Heart left ventricle (tissue), 16 donors: ENCODE measurements around the gene MAPK14. TPM values are rescaled to one million over a fixed set of nuclear protein-coding genes. Genes with fewer than 3 reads are reported as not detected.

Experiments used
- ATAC-seq, 4 donors: fragments of 200-7000 bp; cut with Tn5 transposase; one replicate each; pipeline ENCODE4 v1.9.1; 2020 to 2022; ENCODE audit warnings: moderate library complexity in 4 of 4, mild to moderate bottlenecking in 3 of 4, moderate number of reproducible peaks in 1 of 4
- DNase-seq, 5 donors: peaks; one replicate each; pipeline ENCODE4 v3.0.0-alpha.2; 2020
- H3K27ac ChIP-seq, 12 donors: fragments of 200-600 bp; sonication (generic) in 4 of 12; one replicate each; pipeline versions ENCODE4 v1.5.0 to v1.8.0; 2016 to 2022; ENCODE audit warnings: mild to moderate bottlenecking in 2 of 12
- H3K27me3 ChIP-seq, 9 donors: fragments of 200-600 bp; sonication (generic) in 2 of 9; one replicate each; pipeline versions ENCODE4 v1.5.1 to v1.8.0; 2016 to 2022; ENCODE audit warnings: mild to moderate bottlenecking in 3 of 9
- H3K36me3 ChIP-seq, 9 donors: fragments of 200-600 bp; sonication (generic) in 2 of 9; one replicate each; pipeline versions ENCODE4 v1.5.0 to v1.8.0; 2018 to 2022; ENCODE audit warnings: mild to moderate bottlenecking in 2 of 9
- H3K4me1 ChIP-seq, 12 donors: fragments of 200-600 bp; sonication (generic) in 4 of 12; one replicate each; pipeline versions ENCODE4 v1.5.0 to v1.8.0; 2016 to 2022; ENCODE audit warnings: mild to moderate bottlenecking in 3 of 12
- H3K4me3 ChIP-seq, 12 donors: fragments of 200-600 bp; sonication (generic) in 4 of 12; one replicate each; pipeline versions ENCODE4 v1.5.0 to v1.8.0; 2017 to 2022; ENCODE audit warnings: mild to moderate bottlenecking in 9 of 12, moderate library complexity in 4 of 12
- H3K9me3 ChIP-seq, 12 donors: fragments of 200-600 bp; sonication (generic) in 4 of 12; one replicate each; pipeline versions ENCODE4 v1.5.0 to v1.8.0; 2016 to 2022; ENCODE audit warnings: mild to moderate bottlenecking in 1 of 12
- CTCF ChIP-seq, 12 donors: fragments of 200-600 bp; sonication (generic) in 4 of 12; IDR thresholded peaks; one replicate each; pipeline versions ENCODE4 v1.5.0 to v1.8.0; 2018 to 2022; ENCODE audit warnings: antibody characterized with exemption in 12 of 12, mild to moderate bottlenecking in 5 of 12
- POLR2A ChIP-seq, 2 donors: fragments of 450-650 bp; IDR thresholded peaks; one replicate each; pipeline ENCODE4 v1.6.1; 2017; ENCODE audit warnings: antibody characterized with exemption in 2 of 2, mild to moderate bottlenecking in 2 of 2, moderate library complexity in 2 of 2
- WGBS, 4 donors: extraction: QIAGEN DNeasy Blood & Tissue Kit in 2 of 4; methylation state at CpG; one replicate each; pipeline versions ENCODE4 v1.1.5 to v1.1.7; 2013 to 2018; 5-methylcytosine and 5-hydroxymethylcytosine counted together
- intact Hi-C, 10 donors: fragments of 100-400 bp; cut with DNase I; formaldehyde crosslinking; loops; one replicate each; pipeline versions ENCODE4 v1.11.1 to v1.14.2; 2022
- polyA plus RNA-seq, 2 donors: library from polyadenylated mRNA; stranded (reverse); fragments of 200-250 nt; gene quantifications; one replicate each; pipeline ENCODE4 v1.2.3, GENCODE V29; 2013
- total RNA-seq, 9 donors: library from RNA; depleted of rRNA in 2 of 9; stranded (reverse); fragments of >200 nt in 2 of 9; fragmentation: NEBNext Ultra II Directional in 3 of 9; extraction: Animal tissue kit (Norgen Biotek cat#: 25700) in 3 of 9; gene quantifications; one replicate each; pipeline versions ENCODE4 v1.1.0 to v1.2.4, GENCODE V29; 2016 to 2023
- donor health status: ischemic (EF 13 %, LVEDD 7.1; RV severe dilation, severe dysfunction).
- donor health status: healthy with polysubstance abuse.
- donor health status: DM: no; HTN: yes; CAD: no.
- donor health status: DM: no; HTN: no; CAD: no.
- donor health status: ischemic (EF 25% LVEDD 6.9; RV normal size, moderate dysfunction).
- donor health status: ischemic (EF 25% LVEDD 5.7; RV mildly dilated, moderate dysfunction).
- donor health status: healthy.
- donor health status: DM: yes; HTN: yes; CAD: no.
- donor health status: ischemic (EF 35%, LVEDD 5.7; RV mildly dilated, moderate dysfunction).
- donor health status: nonischemic (EF 11% LVEDD 7.7; RV severe dilation, severe dysfunction).
- donor health status: DM: yes; HTN: yes; CAD: no.
- donor health status: PGD.
- donor health status: ischemic (EF 29% LVEDD 5.4; RV normal size, mild dysfunction).
- donor health status: nonischemic (EF 23%, LVEDD 6.1; RV moderate dilation, normal function).

Gene MAPK14
- total and polyA plus RNA-seq, 11 donors = 7.0 to 46.5 (median 32.3) TPM

- TF ChIP-seq POLR2A (IDR thresholded peaks at IDR 0.05) (no peak), CTCF (IDR thresholded peaks at IDR 0.05) (peak; percentile 93 to 98 (median 97))
- H3K4me1 ChIP-seq = peaks cover 0 to 25% (median 13%) of the 10 kb centered on the region in 12 donors
- WGBS, 4 donors = 11 to 13% (median 13%) methylated on average over 9 of the region's 9 CpGs
- peak overlapping the region in 5 of 12 donors; percentile 3 to 51 (median 24) for H3K27ac ChIP-seq
- DNase-seq = peak; percentile 66 to 91 (median 82)
- H3K4me3 ChIP-seq = no peak overlapping the region
- peaks cover 0 to 50% (median 22%) of the 10 kb centered on the region in 9 donors for H3K36me3 ChIP-seq
- intact Hi-C loops = loop anchor here (1.0 to 10.0 kb wide), 5 partner anchors 22 to 340 kb away; partner anchors contain the start of genes MAPK14 (in 9 of the 10) and SLC26A8 (in 1 of the 10)
- no peaks in the 10 kb centered on the region for H3K9me3 ChIP-seq
- no peaks in the 10 kb centered on the region for H3K27me3 ChIP-seq
- ATAC-seq = peak; percentile 89 to 95 (median 92)
Observed at GRCh38 chr6:36094753-36095496, 67.3 kb downstream of the MAPK14 start.

- DNase-seq (no peak), ATAC-seq (peak in 2 of 4 donors; percentile 5 to 6)
- H3K27me3 ChIP-seq = no peaks in the 10 kb centered on the region
- TF ChIP-seq POLR2A (IDR thresholded peaks at IDR 0.05) (no peak), CTCF (IDR thresholded peaks at IDR 0.05) (peak in 3 of 12 donors; percentile 3 to 25 (median 11))
- H3K4me3 ChIP-seq = no peak overlapping the region
- whole genome bisulfite sequencing, 4 donors = 82 to 90% (median 86%) methylated on average over 8 of the region's 8 CpGs
- peaks cover 0 to 45% (median 22%) of the 10 kb centered on the region in 9 donors for H3K36me3 ChIP-seq
- H3K4me1 ChIP-seq = peaks cover 0 to 33% (median 18%) of the 10 kb centered on the region in 12 donors
- intact Hi-C loops = loop anchor here (1.0 to 10.0 kb wide), 5 partner anchors 23 to 341 kb away; partner anchors contain the start of genes MAPK14 (in 9 of the 10) and SLC26A8 (in 1 of the 10)
- no peaks in the 10 kb centered on the region for H3K9me3 ChIP-seq
- H3K27ac ChIP-seq = peak overlapping the region in 1 of 12 donors; percentile 51
Observed at GRCh38 chr6:36095497-36096391, 68.1 kb downstream of the MAPK14 start.

GRCh38 chr6:36098253-36098919, 70.8 kb downstream of the MAPK14 start:
- DNase-seq = no peak
- ATAC-seq = no peak
- no peaks in the 10 kb centered on the region for H3K27me3 ChIP-seq
- TF ChIP-seq POLR2A (IDR thresholded peaks at IDR 0.05) = no peak
- TF ChIP-seq CTCF (IDR thresholded peaks at IDR 0.05) = no peak
- peaks cover 0 to 35% (median 18%) of the 10 kb centered on the region in 12 donors for H3K4me1 ChIP-seq
- 72 to 78% (median 74%) methylated on average over 3 of the region's 3 CpGs for WGBS, 4 donors
- H3K4me3 ChIP-seq = no peak overlapping the region
- H3K9me3 ChIP-seq = no peaks in the 10 kb centered on the region
- peak overlapping the region in 1 of 12 donors; percentile 69 for H3K27ac ChIP-seq
- peaks cover 0 to 49% (median 27%) of the 10 kb centered on the region in 9 donors for H3K36me3 ChIP-seq
- intact Hi-C loops = loop anchor here in 3 of 10 donors (10.0 kb wide), 1 partner anchor 344 kb away; no protein-coding TSS in a partner anchor
